Kidney epithelial cell (primary cell): ENCODE measurements around the gene CD7. TPM values are rescaled to one million over a fixed set of nuclear protein-coding genes. Genes with fewer than 3 reads are reported as not detected.

Experiments used
- DNase-seq: peaks from one replicate; pipeline ENCODE4 v3.0.0-alpha.2; 2010; ENCODE audit warnings: low read depth
- H3K27me3 ChIP-seq: 2 replicates; pipeline ENCODE4 v1.6.0; 2011; ENCODE audit warnings: low read length; ENCODE audit not compliant: control insufficient read depth, insufficient read depth
- H3K36me3 ChIP-seq: 2 replicates; pipeline ENCODE4 v1.5.1; 2011; ENCODE audit warnings: low read length; ENCODE audit not compliant: control insufficient read depth, insufficient read depth
- H3K4me3 ChIP-seq: 2 replicates; pipeline ENCODE4 v1.5.1; 2011; ENCODE audit warnings: low read depth, mild to moderate bottlenecking, control low read depth, low read length
- total RNA-seq: library from RNA; depleted of rRNA; stranded (reverse); fragments of >200 nt; gene quantifications from 2 replicates; pipeline ENCODE4 v1.2.3, GENCODE V29; 2015
- TF ChIP-seq, protein P1 (sequence below): IDR thresholded peaks from 2 replicates; pipeline ENCODE4 v1.5.1; 2011; ENCODE audit warnings: mild to moderate bottlenecking, moderate library complexity, low read length, control low read depth, inconsistent platforms; ENCODE audit not compliant: insufficient read depth, poor library complexity, severe bottlenecking

The CD7 gene
- total RNA-seq, 1 donor from 2014 or later = not detected

GRCh38 chr17:82297714-82298537, 19.5 kb downstream of the CD7 start:
- TF ChIP-seq, protein P1, sequence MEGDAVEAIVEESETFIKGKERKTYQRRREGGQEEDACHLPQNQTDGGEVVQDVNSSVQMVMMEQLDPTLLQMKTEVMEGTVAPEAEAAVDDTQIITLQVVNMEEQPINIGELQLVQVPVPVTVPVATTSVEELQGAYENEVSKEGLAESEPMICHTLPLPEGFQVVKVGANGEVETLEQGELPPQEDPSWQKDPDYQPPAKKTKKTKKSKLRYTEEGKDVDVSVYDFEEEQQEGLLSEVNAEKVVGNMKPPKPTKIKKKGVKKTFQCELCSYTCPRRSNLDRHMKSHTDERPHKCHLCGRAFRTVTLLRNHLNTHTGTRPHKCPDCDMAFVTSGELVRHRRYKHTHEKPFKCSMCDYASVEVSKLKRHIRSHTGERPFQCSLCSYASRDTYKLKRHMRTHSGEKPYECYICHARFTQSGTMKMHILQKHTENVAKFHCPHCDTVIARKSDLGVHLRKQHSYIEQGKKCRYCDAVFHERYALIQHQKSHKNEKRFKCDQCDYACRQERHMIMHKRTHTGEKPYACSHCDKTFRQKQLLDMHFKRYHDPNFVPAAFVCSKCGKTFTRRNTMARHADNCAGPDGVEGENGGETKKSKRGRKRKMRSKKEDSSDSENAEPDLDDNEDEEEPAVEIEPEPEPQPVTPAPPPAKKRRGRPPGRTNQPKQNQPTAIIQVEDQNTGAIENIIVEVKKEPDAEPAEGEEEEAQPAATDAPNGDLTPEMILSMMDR = no peak

DNA sequence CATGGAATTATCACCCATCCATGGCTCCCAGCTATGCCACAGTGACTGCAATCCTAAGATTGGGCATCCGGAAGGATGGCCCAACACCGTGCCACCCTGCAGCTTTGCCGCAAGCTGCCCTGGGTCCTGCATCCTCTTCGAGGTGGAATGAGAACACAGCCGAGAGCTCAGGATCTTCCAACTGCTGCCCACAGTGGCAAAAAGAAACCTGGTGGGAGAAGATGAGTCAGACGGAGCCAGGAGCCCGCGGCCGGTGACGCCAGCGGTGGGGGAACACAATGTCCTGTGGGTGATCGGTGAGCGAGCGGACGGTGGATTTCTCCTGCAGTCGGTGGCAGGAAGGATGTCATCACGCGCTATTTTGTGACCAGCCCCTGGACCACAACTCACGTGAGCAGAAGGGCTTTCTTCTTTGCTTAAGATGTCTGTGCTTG, 20.1 kb downstream of the CD7 start:
- TF ChIP-seq, protein P1 = no peak
- no peak for DNase-seq
- Histone ChIP-seq H3K27me3 (peaks cover 6% of the 10 kb centered on the region), H3K4me3 (no peak overlapping the region), H3K36me3 (no peaks in the 10 kb centered on the region)

More at GRCh38 chr17:82297714-82298537, 19.5 kb downstream of the CD7 start:
- no peak for DNase-seq
- H3K27me3 ChIP-seq = peaks cover 11% of the 10 kb centered on the region
- H3K36me3 ChIP-seq = no peaks in the 10 kb centered on the region
- H3K4me3 ChIP-seq = peak overlapping the region; percentile 16

GRCh38 chr17:82296511-82297279, 20.7 kb downstream of the CD7 start:
- TF ChIP-seq, protein P1 = no peak
- no peak overlapping the region for H3K4me3 ChIP-seq
- no peak for DNase-seq

GRCh38 chr17:82295472-82295814, 22.0 kb downstream of the CD7 start:
- Histone ChIP-seq H3K36me3 (no peaks in the 10 kb centered on the region), H3K4me3 (no peak overlapping the region), H3K27me3 (no peaks in the 10 kb centered on the region)
- TF ChIP-seq, protein P1 = no peak
- DNase-seq = no peak

More at GRCh38 chr17:82296511-82297279, 20.7 kb downstream of the CD7 start:
- Histone ChIP-seq H3K27me3 (peaks cover 2% of the 10 kb centered on the region), H3K36me3 (no peaks in the 10 kb centered on the region)

DNA sequence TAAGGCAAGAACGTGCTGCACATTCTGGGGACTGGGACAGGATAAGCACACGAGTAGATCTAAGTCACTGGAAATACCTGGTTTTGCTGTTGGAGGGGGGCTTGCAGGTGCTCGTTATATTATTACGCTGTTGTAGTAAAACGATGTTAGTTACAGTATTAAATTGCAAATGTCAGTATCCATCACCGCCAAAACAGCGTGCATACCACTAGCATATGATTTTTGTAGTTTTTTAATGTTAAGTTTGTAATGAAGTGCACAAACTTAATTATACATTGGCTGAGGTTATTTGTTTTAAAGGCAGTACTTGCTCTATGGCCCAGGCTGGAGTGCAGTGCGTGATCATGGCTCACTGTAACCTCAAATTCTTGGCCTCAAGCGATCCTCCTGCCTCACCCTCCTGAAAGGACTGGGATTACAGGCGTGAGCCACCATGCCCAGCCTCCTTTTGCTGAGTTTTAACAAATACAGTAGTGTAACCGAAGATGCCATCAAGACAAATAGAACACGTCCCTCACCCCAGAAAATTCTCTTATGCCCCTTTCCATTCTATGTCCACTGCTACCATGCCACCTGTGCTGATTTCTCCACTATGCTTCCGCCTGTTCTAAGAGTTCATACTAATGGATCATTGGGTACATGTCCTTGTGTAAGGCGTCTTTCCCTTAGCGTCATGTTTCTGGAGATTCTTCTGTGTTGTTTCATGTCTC, 23.2 kb downstream of the CD7 start:
- no peak for DNase-seq
- Histone ChIP-seq H3K4me3 (no peak overlapping the region), H3K27me3 (no peaks in the 10 kb centered on the region), H3K36me3 (no peaks in the 10 kb centered on the region)
- TF ChIP-seq, protein P1 = no peak
